ENCODE measurements around the gene PRKCD.

Gene PRKCD

GRCh38 chr3:53186726-53187125 is 25.7 kb downstream of the PRKCD start:
- Histone ChIP-seq H3K79me2 (ENCODE audit: insufficient read depth, low read length) (no peaks in the 10 kb centered on the region), H3K4me2 (ENCODE audit: low read depth, low read length, poor library complexity, severe bottlenecking) (no peak overlapping the region), H3K4me3 (ENCODE audit: low read length, poor library complexity, severe bottlenecking) (no peak overlapping the region), H3K4me1 (ENCODE audit: insufficient read depth, low read length, poor library complexity, severe bottlenecking) (no peaks in the 10 kb centered on the region), H4K20me1 (ENCODE audit: insufficient read depth, low read length, poor library complexity, severe bottlenecking) (no peaks in the 10 kb centered on the region), H3K27me3 (ENCODE audit: insufficient read depth, low read length, poor library complexity, severe bottlenecking) (no peaks in the 10 kb centered on the region), H3K9ac (ENCODE audit: low read depth, low read length, poor library complexity, severe bottlenecking) (no peak overlapping the region), H3K36me3 (ENCODE audit: insufficient read depth, low read length) (peaks cover 7% of the 10 kb centered on the region; the same call in 1 of the 2 replicates), H3K9me3 (ENCODE audit: insufficient read depth, low read depth, low read length) (no peaks in the 10 kb centered on the region), H2AFZ (ENCODE audit: low read length) (no peak overlapping the region), H3F3A (ENCODE audit: low read depth) (no peaks in the 10 kb centered on the region), H3K9me2 (replicated peaks; ENCODE audit: low read depth, low read length) (no peaks in the 10 kb centered on the region)
- TF ChIP-seq EZH2phosphoT487 (IDR thresholded peaks at IDR 0.05; ENCODE audit: borderline replicate concordance), result no peak
- TF ChIP-seq, protein P1, sequence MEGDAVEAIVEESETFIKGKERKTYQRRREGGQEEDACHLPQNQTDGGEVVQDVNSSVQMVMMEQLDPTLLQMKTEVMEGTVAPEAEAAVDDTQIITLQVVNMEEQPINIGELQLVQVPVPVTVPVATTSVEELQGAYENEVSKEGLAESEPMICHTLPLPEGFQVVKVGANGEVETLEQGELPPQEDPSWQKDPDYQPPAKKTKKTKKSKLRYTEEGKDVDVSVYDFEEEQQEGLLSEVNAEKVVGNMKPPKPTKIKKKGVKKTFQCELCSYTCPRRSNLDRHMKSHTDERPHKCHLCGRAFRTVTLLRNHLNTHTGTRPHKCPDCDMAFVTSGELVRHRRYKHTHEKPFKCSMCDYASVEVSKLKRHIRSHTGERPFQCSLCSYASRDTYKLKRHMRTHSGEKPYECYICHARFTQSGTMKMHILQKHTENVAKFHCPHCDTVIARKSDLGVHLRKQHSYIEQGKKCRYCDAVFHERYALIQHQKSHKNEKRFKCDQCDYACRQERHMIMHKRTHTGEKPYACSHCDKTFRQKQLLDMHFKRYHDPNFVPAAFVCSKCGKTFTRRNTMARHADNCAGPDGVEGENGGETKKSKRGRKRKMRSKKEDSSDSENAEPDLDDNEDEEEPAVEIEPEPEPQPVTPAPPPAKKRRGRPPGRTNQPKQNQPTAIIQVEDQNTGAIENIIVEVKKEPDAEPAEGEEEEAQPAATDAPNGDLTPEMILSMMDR (conservative IDR thresholded peaks at IDR 0.05; ENCODE audit: low read length), result no peak

- H3F3A ChIP-seq (ENCODE audit: low read depth), result no peaks in the 10 kb centered on the region
- H3K9me2 ChIP-seq (replicated peaks; ENCODE audit: low read depth, low read length), result no peaks in the 10 kb centered on the region
- H3K79me2 ChIP-seq (ENCODE audit: insufficient read depth, low read length), result no peaks in the 10 kb centered on the region
- H2AFZ ChIP-seq (ENCODE audit: low read length), result no peak overlapping the region
- no peaks in the 10 kb centered on the region for H4K20me1 ChIP-seq (ENCODE audit: insufficient read depth, low read length, poor library complexity, severe bottlenecking)
- H3K4me2 ChIP-seq (ENCODE audit: low read depth, low read length, poor library complexity, severe bottlenecking), result no peak overlapping the region
- no peaks in the 10 kb centered on the region for H3K9me3 ChIP-seq (ENCODE audit: insufficient read depth, low read depth, low read length)
- no peak overlapping the region for H3K9ac ChIP-seq (ENCODE audit: low read depth, low read length, poor library complexity, severe bottlenecking)
- no peaks in the 10 kb centered on the region for H3K27me3 ChIP-seq (ENCODE audit: insufficient read depth, low read length, poor library complexity, severe bottlenecking)
- TF ChIP-seq, protein P1 (conservative IDR thresholded peaks at IDR 0.05; ENCODE audit: low read length), result no peak
- TF ChIP-seq EZH2phosphoT487 (IDR thresholded peaks at IDR 0.05; ENCODE audit: borderline replicate concordance), result no peak
- H3K4me3 ChIP-seq (ENCODE audit: low read length, poor library complexity, severe bottlenecking), result no peak overlapping the region
- peaks cover 4% of the 10 kb centered on the region; the same call in 1 of the 2 replicates for H3K36me3 ChIP-seq (ENCODE audit: insufficient read depth, low read length)
- no peaks in the 10 kb centered on the region for H3K4me1 ChIP-seq (ENCODE audit: insufficient read depth, low read length, poor library complexity, severe bottlenecking)
These were observed 26.4 kb downstream of the PRKCD start for GRCh38 chr3:53187430-53187829.

- H3K4me1 ChIP-seq (ENCODE audit: insufficient read depth, low read length, poor library complexity, severe bottlenecking), result no peaks in the 10 kb centered on the region
- no peaks in the 10 kb centered on the region for H3F3A ChIP-seq (ENCODE audit: low read depth)
- no peaks in the 10 kb centered on the region for H3K9me3 ChIP-seq (ENCODE audit: insufficient read depth, low read depth, low read length)
- H2AFZ ChIP-seq (ENCODE audit: low read length), result no peak overlapping the region
- peaks cover 4% of the 10 kb centered on the region; the same call in 1 of the 2 replicates for H3K36me3 ChIP-seq (ENCODE audit: insufficient read depth, low read length)
- no peak overlapping the region for H3K4me3 ChIP-seq (ENCODE audit: low read length, poor library complexity, severe bottlenecking)
- TF ChIP-seq, protein P1 (conservative IDR thresholded peaks at IDR 0.05; ENCODE audit: low read length), result no peak
- no peak for TF ChIP-seq EZH2phosphoT487 (IDR thresholded peaks at IDR 0.05; ENCODE audit: borderline replicate concordance)
- no peaks in the 10 kb centered on the region for H3K9me2 ChIP-seq (replicated peaks; ENCODE audit: low read depth, low read length)
- no peak overlapping the region for H3K4me2 ChIP-seq (ENCODE audit: low read depth, low read length, poor library complexity, severe bottlenecking)
- no peak overlapping the region for H3K9ac ChIP-seq (ENCODE audit: low read depth, low read length, poor library complexity, severe bottlenecking)
- no peaks in the 10 kb centered on the region for H3K27me3 ChIP-seq (ENCODE audit: insufficient read depth, low read length, poor library complexity, severe bottlenecking)
- H3K79me2 ChIP-seq (ENCODE audit: insufficient read depth, low read length), result no peaks in the 10 kb centered on the region
- no peaks in the 10 kb centered on the region for H4K20me1 ChIP-seq (ENCODE audit: insufficient read depth, low read length, poor library complexity, severe bottlenecking)
These were observed 27.2 kb downstream of the PRKCD start for GRCh38 chr3:53188136-53188685.

All from Loucy (cell line).